OCI-M1 (cell line): Measurements from ENCODE around the gene CFAP99.
A peak's percentile ranks its signal among the peaks of the same experiment; 100 is the strongest.
"Not testable (repeated sequence)": the region's sequence is repeated elsewhere in the genome, so short reads cannot be mapped to it uniquely, and the experiment has no call there.

Source experiments
- DNase-seq: peaks from one replicate; lab custom pipeline; 2025; lab: John Stamatoyannopoulos, UW

CFAP99 gene

DNA sequence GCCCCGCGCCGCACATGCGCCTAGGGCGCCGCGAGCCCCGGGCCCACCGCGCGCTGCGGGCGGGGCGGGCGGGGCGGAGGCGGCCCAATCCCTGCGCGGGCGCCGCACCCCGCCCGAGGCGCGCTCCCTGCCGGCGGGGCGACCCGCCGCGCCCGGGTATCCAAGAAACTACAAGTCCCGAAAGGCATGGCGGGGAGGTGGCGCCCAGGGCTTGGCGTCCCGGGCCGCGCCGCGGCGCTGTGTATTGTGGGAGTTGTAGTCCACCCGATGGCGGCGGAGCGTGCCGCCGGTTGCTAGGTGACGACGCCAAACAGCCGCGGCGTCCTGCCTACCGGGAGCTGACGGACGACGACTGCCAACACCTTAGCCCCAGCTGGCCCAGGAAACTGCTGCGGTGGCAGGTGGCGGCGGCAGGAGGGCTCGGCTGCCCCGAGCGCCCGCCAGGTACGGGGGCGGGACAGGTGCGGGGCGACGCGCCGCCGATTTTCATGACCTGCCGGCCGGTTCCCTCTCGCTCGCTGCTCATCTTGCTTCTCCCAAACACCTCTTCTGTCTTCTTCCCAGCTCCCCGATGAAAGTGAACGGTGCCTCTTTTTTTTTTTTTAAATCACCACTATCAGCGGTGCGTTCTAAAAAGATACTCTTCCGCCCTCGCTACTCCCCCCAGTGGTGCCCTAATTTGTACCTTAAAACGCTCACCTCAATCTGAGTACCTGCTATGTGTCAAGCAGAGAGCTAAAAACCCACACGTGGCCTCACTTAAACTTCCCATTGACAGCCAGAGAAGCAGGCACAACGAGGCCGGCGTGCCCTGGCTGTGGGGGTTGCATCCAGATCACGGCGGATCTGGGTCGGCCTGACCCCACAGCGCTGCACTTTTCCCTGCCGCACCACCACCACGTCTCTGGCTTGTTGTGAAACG, at the start of gene CFAP99:
TSS of gene CFAP99 (plus strand) at position 306 of the 922 bp plus-strand sequence.
- DNase-seq = peak; percentile 95

DNA sequence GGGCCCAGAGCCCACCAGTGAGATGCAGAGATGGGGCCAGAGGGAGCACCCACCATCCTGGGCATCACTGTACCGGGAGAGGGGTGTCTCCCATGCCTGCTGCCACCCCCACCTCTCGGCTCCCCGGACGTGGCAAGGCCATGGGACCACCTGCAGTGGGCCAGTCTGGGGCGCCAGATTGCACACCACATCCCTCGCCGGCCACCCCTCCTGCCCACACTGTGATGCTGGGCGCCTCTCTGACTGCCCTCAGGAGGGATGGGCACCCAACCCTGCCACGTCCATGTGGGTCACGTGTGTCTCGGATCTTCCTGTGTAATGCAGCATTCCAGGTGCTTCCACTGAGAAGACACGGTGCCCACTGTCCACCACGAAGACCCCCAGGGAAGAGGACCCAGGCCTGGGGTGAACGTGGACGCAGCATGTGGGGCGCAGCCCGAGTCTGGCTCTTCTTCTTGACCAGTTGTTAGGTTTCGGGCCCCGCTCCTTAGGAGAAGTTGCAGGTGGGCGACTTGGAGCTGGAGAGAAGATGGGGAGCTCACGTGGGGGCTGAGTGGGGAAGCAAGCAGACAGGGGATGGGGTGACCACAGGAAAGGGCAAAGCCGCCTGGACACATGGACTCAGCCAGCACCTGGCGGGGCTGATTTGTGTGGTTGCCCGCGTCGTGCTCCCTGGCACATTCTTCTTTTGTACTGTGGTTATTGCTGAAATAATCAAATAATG, 48.0 kb upstream of the CFAP99 start:
- DNase-seq = no peak

DNA sequence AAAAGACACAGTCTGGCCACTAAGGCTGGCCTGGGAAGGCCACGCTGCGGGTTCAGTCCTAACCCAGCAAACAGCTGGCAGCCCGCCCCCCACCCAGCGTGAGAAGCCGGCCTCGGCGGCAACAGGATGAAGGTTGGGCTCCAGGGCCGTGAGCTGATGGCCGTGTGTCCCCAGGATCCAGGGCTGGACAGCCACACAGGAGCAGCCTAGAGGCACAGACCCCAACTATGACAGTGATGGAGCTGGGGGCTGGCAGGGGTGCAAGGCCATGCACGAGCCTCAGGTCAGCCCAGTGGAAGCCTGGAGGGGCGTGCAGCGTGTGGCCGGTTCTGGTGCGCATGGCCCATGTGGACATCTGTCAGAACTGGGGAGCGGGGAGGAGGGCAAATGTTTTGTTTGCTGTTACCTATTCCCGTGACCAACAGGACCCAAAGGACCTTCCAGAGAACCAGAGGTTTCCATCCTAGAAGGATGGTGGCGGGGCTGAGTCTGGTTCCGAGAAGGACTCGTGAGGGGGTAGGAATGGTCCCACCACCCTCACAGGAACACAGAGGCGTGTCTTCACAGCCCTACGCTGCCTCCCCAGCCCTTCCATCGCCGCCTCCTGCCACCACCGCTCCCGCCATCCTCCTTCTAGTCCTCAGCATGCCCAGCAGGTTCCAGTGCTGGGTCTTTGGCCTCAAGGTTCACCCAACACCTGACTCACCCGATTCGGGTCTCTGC, 46.8 kb upstream of the CFAP99 start:
- DNase-seq = no peak

DNA sequence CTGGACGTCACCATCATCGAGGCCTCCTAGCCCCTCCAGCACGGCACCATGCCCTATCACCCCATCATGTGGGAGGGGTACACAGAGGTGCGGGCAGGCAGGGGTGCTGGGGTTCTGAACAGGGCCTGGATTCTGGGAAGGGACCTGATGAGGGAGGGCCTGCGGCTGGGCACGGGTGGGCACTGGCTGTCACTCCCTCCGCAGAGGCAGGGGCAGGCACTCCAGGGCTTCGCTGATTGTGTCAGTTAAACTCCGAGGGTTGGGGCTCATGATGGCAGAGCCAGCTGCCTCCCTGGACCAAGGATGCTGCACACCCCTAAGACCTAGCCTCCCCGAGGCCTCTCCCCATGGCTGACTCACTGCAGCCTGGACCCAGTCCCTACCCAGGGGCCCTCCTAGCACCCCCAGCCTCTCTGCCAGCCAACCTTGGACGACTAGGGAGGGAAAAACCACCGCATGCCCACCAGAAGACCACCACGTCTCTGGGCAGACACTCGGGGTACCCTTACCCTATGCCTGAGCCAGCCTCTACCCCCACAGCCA, 46.2 kb upstream of the CFAP99 start:
- no peak for DNase-seq

DNA sequence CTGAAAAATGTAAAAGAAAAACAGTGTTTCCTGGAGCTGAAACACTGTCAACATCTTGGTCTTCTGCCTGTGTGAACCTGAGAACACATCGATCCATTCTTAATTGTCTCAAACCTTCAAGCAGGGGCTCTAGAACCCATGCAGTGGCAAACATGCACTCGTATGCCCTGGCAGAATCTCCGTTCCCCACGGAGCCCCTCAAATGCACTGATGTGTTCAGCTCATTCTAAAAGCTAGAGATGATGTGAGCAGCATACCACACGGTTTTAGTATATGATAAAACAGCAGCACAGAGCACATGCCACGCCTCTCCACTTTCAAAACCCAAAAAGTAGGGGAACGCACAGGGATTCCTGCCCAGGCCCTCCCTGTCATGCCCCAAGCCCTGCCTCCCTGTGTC, 45.2 kb upstream of the CFAP99 start:
- no peak for DNase-seq

DNA sequence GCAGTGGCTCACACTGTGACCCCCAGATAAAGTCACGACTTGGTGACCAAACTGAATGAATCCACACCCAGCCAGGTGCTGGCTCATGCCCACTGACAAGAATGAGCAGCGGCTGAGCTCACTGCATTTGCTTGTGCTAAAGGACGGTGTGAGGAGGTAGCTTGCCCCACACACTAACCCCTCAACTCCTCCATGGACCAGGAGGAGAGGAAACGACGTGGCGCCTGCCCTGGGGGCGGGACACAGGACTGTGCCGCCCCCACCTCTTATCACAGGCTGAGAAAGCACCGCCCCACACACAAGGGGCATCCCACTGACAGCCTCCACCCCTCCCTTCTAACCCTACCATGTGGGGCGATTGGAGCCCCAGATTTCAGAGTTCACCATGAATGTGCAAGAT, 43.3 kb upstream of the CFAP99 start:
- DNase-seq = no peak

DNA sequence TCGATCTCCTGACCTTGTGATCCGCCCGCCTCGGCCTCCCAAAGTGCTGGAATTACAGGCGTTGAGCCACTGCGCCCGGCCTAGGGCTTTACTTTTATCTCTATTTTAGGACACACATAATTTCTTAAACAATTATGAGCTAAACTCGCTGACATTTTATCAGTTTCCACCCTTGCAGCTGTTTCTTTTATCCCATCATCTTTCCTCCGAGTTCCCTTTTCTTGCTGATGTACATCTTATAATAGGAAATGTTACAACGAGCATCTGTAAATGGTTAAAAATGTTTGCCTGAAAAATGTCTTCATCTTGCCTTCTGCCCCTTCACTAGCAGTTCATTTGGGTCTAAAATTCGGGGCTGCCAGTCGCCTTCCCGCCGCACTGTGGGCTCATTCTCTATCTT, 41.5 kb upstream of the CFAP99 start:
- DNase-seq = peak; percentile 66

DNA sequence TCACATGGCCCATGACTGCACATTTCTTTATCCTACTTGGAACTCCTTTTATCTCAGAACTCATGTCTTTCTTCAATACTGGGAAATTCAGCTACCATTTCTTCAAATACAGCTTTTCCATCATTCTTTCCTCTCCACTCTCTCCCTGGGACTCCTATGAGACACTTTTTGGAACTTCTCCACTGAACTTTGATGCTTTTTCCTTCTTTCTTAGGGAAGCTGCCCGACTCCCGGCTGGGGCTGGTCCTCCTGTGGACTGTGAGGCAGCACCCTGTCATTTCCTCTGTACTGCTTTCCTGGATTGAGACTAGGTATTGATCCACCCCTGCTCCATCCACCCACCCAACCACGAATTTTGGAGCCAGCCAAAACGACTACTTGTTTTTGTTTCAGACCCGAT, 40.4 kb upstream of the CFAP99 start:
- no peak for DNase-seq

DNA sequence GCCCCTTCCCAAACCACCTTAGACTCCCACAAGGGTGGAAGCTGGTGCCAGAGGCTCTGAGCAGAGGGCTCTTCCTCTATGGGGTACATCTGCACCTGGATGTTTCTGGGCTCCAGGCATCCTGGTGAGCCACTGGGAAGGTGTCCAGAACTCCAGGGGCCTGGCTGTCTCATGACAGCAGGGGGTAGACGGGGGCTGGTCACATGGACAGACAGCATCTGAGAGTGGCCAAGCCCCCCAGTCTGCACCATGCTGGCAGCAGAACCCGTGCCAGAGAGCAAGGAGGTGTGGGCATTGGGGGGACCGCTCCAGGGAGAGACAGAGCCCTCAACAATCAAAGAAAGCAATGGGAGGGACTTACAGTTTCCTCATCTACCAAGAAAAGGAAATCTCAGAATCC, 39.9 kb upstream of the CFAP99 start:
- no peak for DNase-seq

DNA sequence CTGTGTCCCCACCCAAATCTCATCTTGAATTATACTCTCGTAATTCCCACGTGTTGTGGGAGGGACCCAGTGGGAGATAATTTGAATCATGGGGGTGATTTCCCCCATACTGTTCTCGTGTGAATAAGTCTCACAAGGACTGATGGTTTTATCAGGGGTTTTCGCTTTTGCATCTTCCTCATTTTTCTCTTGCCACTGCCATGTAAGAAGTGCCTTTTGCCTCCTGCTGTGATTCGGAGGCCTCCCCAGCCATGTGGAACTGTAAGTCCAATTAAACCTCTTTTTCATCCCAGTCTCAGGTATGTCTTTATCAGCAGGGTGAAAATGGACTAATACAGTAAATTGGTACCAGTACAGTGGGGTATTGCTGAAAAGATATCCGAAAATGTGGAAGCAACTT, 38.2 kb upstream of the CFAP99 start:
- DNase-seq = not testable (repeated sequence)

DNA sequence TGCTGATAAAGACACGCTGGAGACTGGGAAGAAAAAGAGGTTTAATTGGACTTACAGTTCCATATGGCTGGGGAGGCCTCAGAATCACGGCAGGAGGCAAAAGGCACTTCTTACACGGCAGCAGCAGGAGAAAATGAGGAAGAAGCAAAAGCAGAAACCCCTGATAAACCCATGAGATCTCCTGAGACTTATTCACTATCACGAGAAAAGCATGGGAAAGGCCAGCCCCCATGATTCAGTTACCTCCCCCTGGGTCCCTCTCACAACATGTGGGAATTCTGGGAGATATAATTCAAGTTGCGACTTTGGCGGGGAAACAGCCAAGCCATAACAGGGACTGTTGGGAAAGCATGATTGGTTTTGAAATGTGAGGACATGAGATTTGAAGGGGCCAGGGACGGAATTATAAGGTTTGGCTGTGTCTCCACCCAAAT, 36.0 kb upstream of the CFAP99 start:
- DNase-seq = peak; percentile 94

DNA sequence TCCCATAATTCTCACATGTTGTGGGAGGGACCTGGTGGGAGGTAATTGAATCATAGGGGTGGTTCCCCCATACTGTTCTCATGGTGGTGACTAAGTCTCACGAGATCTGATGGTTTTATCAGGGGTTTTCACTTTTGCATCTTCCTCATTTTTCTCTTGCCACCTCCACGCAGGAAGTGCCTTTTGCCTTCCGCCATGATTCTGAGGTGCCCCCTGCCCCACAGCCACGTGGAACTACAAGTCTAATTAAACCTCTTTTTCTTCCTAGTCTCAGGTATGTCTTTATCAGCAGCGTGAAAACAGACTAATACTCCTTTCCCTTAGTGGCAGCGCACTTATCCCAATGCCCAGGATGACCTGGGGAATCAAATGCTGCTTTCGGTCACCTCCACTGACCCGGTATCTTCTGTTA, 35.5 kb upstream of the CFAP99 start:
- DNase-seq = peak; percentile 94

DNA sequence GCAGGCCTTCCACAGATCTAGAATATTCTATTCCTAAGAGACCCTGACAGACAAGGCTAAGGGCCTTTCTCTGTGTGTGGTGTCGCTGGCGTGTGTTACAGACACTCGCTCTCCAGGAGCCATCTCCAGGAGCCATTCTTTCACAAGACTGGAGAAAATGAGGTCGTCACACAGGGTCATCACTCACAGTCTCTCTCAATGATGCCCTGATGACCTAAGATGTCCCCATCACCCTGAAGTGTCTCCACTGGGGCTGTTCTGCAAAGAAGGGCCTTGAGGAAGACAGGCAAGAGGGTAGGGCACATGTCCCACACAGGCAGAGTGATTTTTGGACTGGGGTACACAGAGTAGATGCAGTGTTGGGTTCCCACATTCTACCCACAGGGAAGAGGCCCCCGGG, 35.0 kb upstream of the CFAP99 start:
- DNase-seq = no peak

DNA sequence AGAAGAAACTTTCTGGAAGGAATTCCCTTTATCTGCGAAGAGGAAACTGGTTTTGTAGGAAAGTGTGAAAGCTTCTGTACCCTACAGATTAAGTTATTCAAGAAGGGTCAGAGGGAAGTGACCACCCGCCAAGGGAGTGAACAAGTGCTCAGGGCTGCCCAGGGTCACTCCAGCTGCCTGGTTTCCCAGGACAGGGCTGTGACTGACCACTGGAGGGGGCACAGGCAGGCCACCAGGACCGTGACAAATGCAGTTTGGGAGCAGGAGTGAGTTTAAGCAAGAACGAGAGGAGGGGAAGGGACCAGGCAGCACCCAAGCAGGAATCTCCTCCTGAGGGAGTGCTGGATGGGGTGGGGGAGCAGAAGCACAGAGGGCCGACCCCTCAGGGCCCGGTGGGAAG, 34.5 kb upstream of the CFAP99 start:
- no peak for DNase-seq

DNA sequence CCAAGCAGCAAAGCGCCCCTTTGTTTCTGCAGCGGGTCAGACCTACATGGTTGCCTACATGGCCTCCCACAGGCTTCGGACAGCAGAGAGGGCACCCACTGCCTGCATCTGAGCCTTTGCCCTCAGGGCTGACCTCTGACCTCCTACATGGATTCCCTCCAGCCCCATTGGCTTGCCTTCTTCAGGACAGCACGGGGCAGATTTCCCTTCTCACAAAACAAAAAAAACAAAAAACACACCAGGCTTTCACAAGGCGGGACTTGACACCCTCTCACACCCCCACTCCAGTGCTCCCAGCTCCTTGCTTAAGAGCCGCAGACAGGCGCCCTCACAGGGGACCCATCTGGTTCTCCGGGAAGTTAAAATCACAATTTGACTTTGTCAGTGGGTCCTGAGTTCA, 33.2 kb upstream of the CFAP99 start:
- DNase-seq = no peak

DNA sequence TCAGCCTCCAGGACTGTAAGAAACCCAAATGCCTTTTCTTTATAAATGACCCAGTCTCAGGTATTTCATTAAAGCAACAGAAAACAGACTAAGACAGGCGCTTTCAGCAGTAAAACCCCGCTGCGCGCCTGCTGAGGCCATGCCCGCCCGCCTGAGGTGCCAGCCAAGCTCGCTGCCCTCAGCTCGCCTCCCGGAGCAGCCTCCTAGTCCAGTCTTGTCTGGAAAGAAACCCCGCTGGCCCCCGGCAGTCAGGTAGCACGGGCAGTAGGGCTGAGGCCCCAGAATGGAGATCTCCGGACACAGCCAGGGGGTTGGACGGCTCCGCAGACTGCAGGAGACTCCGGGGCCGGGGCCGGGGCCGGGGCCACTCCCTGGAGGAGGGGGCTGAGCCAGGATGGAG, 32.0 kb upstream of the CFAP99 start:
- no peak for DNase-seq

DNA sequence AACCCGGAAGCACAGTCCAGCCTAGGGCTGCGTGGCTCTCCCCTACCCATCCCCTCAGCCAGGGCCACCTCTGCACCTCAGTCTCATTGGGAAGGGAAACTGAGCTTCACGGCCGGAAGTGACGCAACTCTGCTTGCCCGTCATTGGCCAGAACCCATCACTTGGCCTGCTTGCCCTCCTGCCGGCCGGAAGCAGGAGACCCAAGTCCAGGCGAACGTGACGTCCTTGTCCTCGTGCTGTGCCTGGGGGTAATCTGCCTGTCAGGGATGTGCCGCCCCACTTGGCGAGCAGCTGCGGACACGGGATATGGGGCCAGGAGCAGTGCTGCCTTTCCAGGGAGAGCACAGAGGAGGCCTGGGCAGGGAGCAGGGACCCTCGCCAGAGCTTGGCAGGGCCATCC, 31.5 kb upstream of the CFAP99 start:
- DNase-seq = no peak

DNA sequence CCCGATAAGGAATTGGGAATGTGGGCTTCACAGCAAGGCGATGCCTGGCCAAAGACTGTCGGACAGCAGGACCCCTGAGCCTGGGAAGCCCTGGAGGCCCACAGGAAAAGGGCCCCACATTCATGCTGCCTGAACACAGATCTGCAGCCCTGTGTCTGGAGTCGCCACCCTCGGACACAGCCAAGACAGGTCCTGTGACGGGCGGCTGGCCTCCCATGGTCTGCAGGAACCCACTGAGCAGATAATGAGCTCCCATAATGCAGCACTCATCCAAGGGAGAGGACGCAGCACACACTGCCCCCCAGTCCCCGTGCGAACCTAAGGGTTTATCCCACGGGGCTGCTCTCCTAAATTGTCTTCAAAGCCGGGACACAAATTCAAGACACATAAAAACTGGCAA, 30.9 kb upstream of the CFAP99 start:
- DNase-seq = no peak

DNA sequence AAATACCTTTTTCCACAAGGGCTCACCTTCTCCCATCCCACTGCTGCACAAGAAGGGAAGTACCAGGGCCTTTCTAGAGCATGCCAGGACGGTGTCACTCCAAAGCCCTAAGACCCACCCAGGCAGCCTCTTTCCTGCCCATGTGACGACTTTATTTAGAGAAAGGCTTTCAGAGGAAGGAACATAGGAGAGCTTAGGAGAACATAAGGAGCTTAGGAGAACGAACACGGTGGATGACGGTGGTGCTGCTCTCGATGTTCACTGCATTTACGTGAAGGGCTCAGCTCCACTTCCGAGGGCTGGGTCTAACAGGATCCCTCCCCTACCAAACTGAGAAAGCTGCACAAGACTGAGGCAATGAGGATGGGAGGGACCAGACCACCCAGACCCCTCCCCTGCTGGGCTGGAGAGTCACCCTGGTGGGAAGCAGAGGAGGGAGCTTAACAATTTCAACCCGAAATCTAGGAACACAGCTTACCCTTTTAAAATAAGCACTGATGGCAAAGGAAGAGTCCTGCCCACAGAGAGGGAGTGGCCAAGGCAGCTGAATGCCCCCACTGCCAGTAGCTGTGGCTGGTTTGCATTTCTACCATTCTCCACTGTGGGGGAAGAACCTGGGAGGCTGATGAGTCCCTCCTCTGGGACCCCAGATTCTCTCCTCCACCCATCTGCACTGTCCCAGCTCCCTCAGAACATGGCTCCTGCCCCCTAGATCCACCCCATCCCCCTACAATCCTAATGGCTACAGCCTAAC, 30.1 kb upstream of the CFAP99 start:
- DNase-seq = no peak

DNA sequence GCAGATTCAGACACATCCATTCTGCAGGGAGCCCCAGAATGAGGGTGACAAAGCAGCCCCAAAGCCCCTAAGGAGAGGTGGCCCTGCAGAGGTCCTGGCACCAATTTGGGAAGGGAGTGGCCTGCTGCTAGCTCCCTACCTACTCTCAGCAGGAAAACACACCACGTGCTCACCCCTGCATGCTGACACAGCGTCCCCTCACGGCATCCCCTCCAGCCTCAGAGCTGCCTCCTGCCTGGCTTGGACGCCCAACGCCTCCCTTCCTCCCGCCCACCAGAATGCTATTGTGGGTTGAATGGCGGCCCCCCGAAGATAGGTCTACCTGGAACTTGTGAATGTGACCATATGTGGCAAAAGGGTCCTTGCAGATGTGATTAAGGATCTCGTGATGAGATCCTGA, 29.1 kb upstream of the CFAP99 start:
- DNase-seq = no peak

DNA sequence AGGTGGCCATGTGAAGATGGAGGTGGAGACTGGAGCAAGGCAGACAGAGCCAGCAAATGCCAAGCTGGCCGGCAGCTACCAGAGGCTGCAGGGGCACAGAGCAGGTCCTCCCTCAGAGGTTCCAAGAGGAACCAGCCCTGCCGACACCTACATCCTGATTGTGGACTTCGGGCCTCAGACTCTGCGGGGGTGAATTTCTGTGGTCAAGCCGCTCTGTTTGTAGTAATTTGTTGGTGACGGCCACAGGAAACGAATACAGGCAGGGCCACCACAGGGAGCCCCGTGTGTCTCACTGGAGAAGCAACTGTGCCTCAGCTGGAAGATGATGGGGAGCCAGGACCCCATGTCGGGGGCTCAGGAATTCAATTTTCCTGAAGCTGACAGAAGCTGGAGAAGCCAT, 28.6 kb upstream of the CFAP99 start:
- DNase-seq = no peak
